ENCODE data around the gene STAG1. TPM values are rescaled to one million over a fixed set of nuclear protein-coding genes. Genes with fewer than 3 reads are reported as not detected.
"Not testable (repeated sequence)": the region's sequence is repeated elsewhere in the genome, so short reads cannot be mapped to it uniquely, and the experiment has no call there.

The STAG1 gene
- polyA plus RNA-seq, 1 experiment, result 13.8 TPM

- DNase-seq (ENCODE audit: low read depth), result no peak
- POLR2A ChIA-PET, result no interaction called here
- H3K4me3 ChIP-seq (ENCODE audit: low read depth, low read length), result no peak overlapping the region
- no peaks in the 10 kb centered on the region for H3K27me3 ChIP-seq (ENCODE audit: control insufficient read depth, insufficient read depth, low read length)
- no peaks in the 10 kb centered on the region for H3K36me3 ChIP-seq (ENCODE audit: control insufficient read depth, insufficient read depth, low read length)
- no peak for TF ChIP-seq CTCF (IDR thresholded peaks at IDR 0.05; ENCODE audit: insufficient read depth, low read depth, low read length)
- CTCF ChIA-PET, result no interaction called here
These were observed 98.5 kb downstream of the STAG1 start for GRCh38 chr3:136653628-136654027.

GRCh38 chr3:136651581-136651980 lies 100.6 kb downstream of the STAG1 start:
- POLR2A ChIA-PET, result no interaction called here
- no peak for TF ChIP-seq CTCF (IDR thresholded peaks at IDR 0.05; ENCODE audit: insufficient read depth, low read depth, low read length)
- Histone ChIP-seq H3K36me3 (ENCODE audit: control insufficient read depth, insufficient read depth, low read length) (no peaks in the 10 kb centered on the region), H3K27me3 (ENCODE audit: control insufficient read depth, insufficient read depth, low read length) (no peaks in the 10 kb centered on the region), H3K4me3 (ENCODE audit: low read depth, low read length) (no peak overlapping the region)
- no peak for DNase-seq (ENCODE audit: low read depth)
- CTCF ChIA-PET, result no interaction called here

GRCh38 chr3:136650461-136650860 lies 101.7 kb downstream of the STAG1 start:
- CTCF ChIA-PET, result no interaction called here
- POLR2A ChIA-PET, result no interaction called here
- no peak for DNase-seq (ENCODE audit: low read depth)

GRCh38 chr3:136645915-136646314 lies 106.3 kb downstream of the STAG1 start:
- ChIA-PET CTCF (no interaction called here), POLR2A (no interaction called here)
- no peak for DNase-seq (ENCODE audit: low read depth)
- no peaks in the 10 kb centered on the region for H3K36me3 ChIP-seq (ENCODE audit: control insufficient read depth, insufficient read depth, low read length)
- no peak for TF ChIP-seq CTCF (IDR thresholded peaks at IDR 0.05; ENCODE audit: insufficient read depth, low read depth, low read length)
- H3K4me3 ChIP-seq (ENCODE audit: low read depth, low read length), result no peak overlapping the region
- H3K27me3 ChIP-seq (ENCODE audit: control insufficient read depth, insufficient read depth, low read length), result no peaks in the 10 kb centered on the region

More at GRCh38 chr3:136650461-136650860, 101.7 kb downstream of the STAG1 start:
- Histone ChIP-seq H3K27me3 (ENCODE audit: control insufficient read depth, insufficient read depth, low read length) (no peaks in the 10 kb centered on the region), H3K36me3 (ENCODE audit: control insufficient read depth, insufficient read depth, low read length) (no peaks in the 10 kb centered on the region), H3K4me3 (ENCODE audit: low read depth, low read length) (no peak overlapping the region)
- no peak for TF ChIP-seq CTCF (IDR thresholded peaks at IDR 0.05; ENCODE audit: insufficient read depth, low read depth, low read length)

- CTCF ChIA-PET, result no interaction called here
- no peaks in the 10 kb centered on the region for H3K27me3 ChIP-seq (ENCODE audit: control insufficient read depth, insufficient read depth, low read length)
- POLR2A ChIA-PET, result no interaction called here
- no peak for TF ChIP-seq CTCF (IDR thresholded peaks at IDR 0.05; ENCODE audit: insufficient read depth, low read depth, low read length)
- no peak overlapping the region for H3K4me3 ChIP-seq (ENCODE audit: low read depth, low read length)
- DNase-seq (ENCODE audit: low read depth), result no peak
- no peaks in the 10 kb centered on the region for H3K36me3 ChIP-seq (ENCODE audit: control insufficient read depth, insufficient read depth, low read length)
These were observed 108.0 kb downstream of the STAG1 start for GRCh38 chr3:136644212-136644611.

GRCh38 chr3:136643380-136643779 lies 108.8 kb downstream of the STAG1 start:
- H3K4me3 ChIP-seq (ENCODE audit: low read depth, low read length); H3K27me3 ChIP-seq (ENCODE audit: control insufficient read depth, insufficient read depth, low read length); DNase-seq (ENCODE audit: low read depth); H3K36me3 ChIP-seq (ENCODE audit: control insufficient read depth, insufficient read depth, low read length): not testable (repeated sequence)
- CTCF ChIA-PET, result interaction anchor here (2.0 kb wide), 1 partner anchor 11 kb away, joined by 4 read pairs; no protein-coding TSS in a partner anchor
- POLR2A ChIA-PET, result interaction anchor here (0.7 kb wide), 1 partner anchor 106 kb away, joined by 3 read pairs; no protein-coding TSS in a partner anchor

Measured in BJ (cell line).